Naive thymus-derived CD4-positive, alpha-beta T cell (primary cell): Measurements from ENCODE around the gene SLC39A11. TPM values are rescaled to one million over a fixed set of nuclear protein-coding genes. Genes with fewer than 3 reads are reported as not detected.
A peak's percentile ranks its signal among the peaks of the same experiment; 100 is the strongest.

Experiments used
- ATAC-seq: fragments of 150-1000 bp; cut with Tn5 transposase; 2 replicates; pipeline ENCODE4 v1.10.0; 2021; ENCODE audit warnings: mild to moderate bottlenecking, moderate library complexity
- CTCF ChIA-PET: fragments of 350-600 bp; sonication (Branson Sonifier 250); formaldehyde crosslinking; loops from one replicate; lab custom pipeline; 2021; ENCODE audit warnings: antibody characterized with exemption; lab: Charles Lee
- POLR2A ChIA-PET: fragments of 350-600 bp; sonication (Branson Sonifier 250); formaldehyde crosslinking; loops from one replicate; lab custom pipeline; 2021; ENCODE audit warnings: antibody characterized with exemption, inconsistent platforms; lab: Charles Lee
- DNase-seq, 9 donors: peaks; one replicate each; pipeline versions ENCODE4 v3.0.0 to v3.0.0-alpha.2; 2020 to 2022; ENCODE audit warnings: mixed read lengths in 1 of 9
- H3K27ac ChIP-seq: one replicate; pipeline ENCODE4 v1.7.0; 2013; ENCODE audit warnings: mild to moderate bottlenecking, low read depth, low read length, moderate library complexity
- H3K27me3 ChIP-seq, 2 donors: one replicate each; pipeline ENCODE4 v1.7.0; 2013; ENCODE audit warnings: low read length in 2 of 2, mild to moderate bottlenecking in 2 of 2, moderate library complexity in 2 of 2; ENCODE audit not compliant: control insufficient read depth in 2 of 2, insufficient read depth in 2 of 2
- H3K36me3 ChIP-seq, 3 experiments: 1 replicate in 2 of 3; 2 replicates in 1 of 3; pipeline ENCODE4 v1.7.0; 2013; ENCODE audit warnings: low read length in 3 of 3, mild to moderate bottlenecking in 3 of 3, moderate library complexity in 1 of 3; ENCODE audit not compliant: insufficient read depth in 3 of 3, control insufficient read depth in 2 of 3
- H3K4me1 ChIP-seq, 2 donors: one replicate each; pipeline ENCODE4 v1.7.0; 2013; ENCODE audit warnings: low read length in 2 of 2, mild to moderate bottlenecking in 2 of 2, moderate library complexity in 1 of 2; ENCODE audit not compliant: control insufficient read depth in 2 of 2, insufficient read depth in 2 of 2
- H3K4me3 ChIP-seq: 2 replicates; pipeline ENCODE4 v1.7.0; 2013; ENCODE audit warnings: mild to moderate bottlenecking, low read length
- H3K9me3 ChIP-seq, 3 experiments: 1 replicate in 2 of 3; 2 replicates in 1 of 3; pipeline ENCODE4 v1.7.0; 2013; ENCODE audit warnings: low read length in 3 of 3; ENCODE audit not compliant: control insufficient read depth in 2 of 3
- H3K27ac Mint-ChIP-seq, 9 donors: one replicate each; pipeline ENCODE4 v1.8.0; 2020 to 2022; ENCODE audit warnings: mixed read lengths in 9 of 9, mild to moderate bottlenecking in 8 of 9, moderate library complexity in 5 of 9, inconsistent platforms in 2 of 9
- H3K27me3 Mint-ChIP-seq, 5 donors: one replicate each; pipeline ENCODE4 v1.8.0; 2021 to 2022; ENCODE audit warnings: mixed read lengths in 5 of 5, mild to moderate bottlenecking in 1 of 5
- H3K36me3 Mint-ChIP-seq, 5 donors: one replicate each; pipeline ENCODE4 v1.8.0; 2020 to 2022; ENCODE audit warnings: mixed read lengths in 5 of 5, mild to moderate bottlenecking in 3 of 5, inconsistent platforms in 1 of 5
- H3K4me1 Mint-ChIP-seq, 7 donors: one replicate each; pipeline ENCODE4 v1.8.0; 2020 to 2022; ENCODE audit warnings: mixed read lengths in 7 of 7, mild to moderate bottlenecking in 3 of 7, inconsistent platforms in 1 of 7
- H3K4me3 Mint-ChIP-seq, 10 donors: one replicate each; pipeline ENCODE4 v1.8.0; 2020 to 2022; ENCODE audit warnings: mild to moderate bottlenecking in 10 of 10, mixed read lengths in 10 of 10, moderate library complexity in 6 of 10, inconsistent platforms in 2 of 10
- H3K9me3 Mint-ChIP-seq, 11 donors: one replicate each; pipeline ENCODE4 v1.8.0; 2020 to 2022; ENCODE audit warnings: mixed read lengths in 11 of 11, mild to moderate bottlenecking in 4 of 11, inconsistent platforms in 1 of 11, moderate library complexity in 1 of 11
- intact Hi-C, 2 donors: fragments of 100-400 bp; cut with micrococcal nuclease; formaldehyde crosslinking; loops; one replicate each; pipeline ENCODE4 v1.15.1; 2023
- polyA plus RNA-seq, 2 donors: library from polyadenylated mRNA; unstranded; fragments of 300-500 nt; fragmentation: Illumina TruSeq; gene quantifications; one replicate each; pipeline ENCODE4 v1.2.3, GENCODE V29; 2021
- total RNA-seq, 6 experiments: library from RNA in 5 of 6; stranded (reverse) in 5 of 6; gene quantifications; 1 replicate in 5 of 6; 2 replicates in 1 of 6; pipeline ENCODE4 v1.2.3 and lab custom pipeline; 2021 to 2026

SLC39A11 gene
- total and polyA plus RNA-seq, 7 experiments from 2014 or later: 8.5 to 36.7 (median 19.8) TPM

DNA sequence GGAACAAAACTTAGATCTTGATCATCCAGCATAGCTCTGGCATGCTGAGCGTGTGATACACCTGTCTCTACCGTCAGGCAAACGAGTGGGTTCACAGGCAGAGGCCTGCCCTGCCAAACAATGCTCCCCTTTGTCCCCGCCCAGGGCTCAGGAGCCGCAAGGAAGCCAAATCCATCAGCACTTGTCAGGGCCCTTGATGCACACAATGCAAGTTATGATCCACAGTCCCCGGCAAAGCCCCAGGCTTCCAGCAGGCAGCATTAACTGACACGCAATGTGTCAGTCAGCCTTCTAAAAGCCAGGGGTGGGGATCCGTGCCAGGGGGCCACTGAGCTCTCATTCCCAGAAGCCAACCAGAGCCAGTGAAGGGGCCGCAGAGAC, 460.9 kb downstream of the SLC39A11 start:
- H3K27ac Mint-ChIP-seq: no peak overlapping the region
- Histone ChIP-seq H3K36me3 (no peaks in the 10 kb centered on the region), H3K9me3 (no peaks in the 10 kb centered on the region)

DNA sequence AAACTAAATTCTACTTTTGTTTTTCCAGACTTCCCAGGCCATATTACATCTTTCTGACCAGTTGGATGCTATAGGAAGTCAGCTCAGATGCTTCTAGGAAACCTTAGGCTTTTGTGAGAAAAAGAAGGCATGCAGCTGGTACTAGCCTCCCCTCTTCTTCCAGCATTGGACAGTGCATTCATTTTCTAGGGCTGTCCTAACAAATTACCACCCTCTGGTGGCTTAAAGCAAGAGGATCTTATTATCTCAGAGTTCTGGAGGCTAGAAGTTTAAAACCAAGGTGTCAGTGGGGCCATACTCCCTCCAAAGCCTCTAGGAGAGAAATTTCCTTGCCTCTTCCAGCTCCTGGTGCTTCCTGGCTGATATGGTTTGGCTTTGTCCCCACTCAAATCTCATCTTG, 467.8 kb downstream of the SLC39A11 start:
- H3K4me1 Mint-ChIP-seq: peaks cover 0 to 1% (median 0%) of the 10 kb centered on the region in 7 donors
- peaks cover 0 to 15% (median 6%) of the 10 kb centered on the region in 11 donors for H3K9me3 Mint-ChIP-seq
- H3K4me3 Mint-ChIP-seq: no peak overlapping the region
- peaks cover 16 to 58% (median 38%) of the 10 kb centered on the region in 5 donors for H3K27me3 Mint-ChIP-seq
- peaks cover 0 to 9% (median 0%) of the 10 kb centered on the region in 5 donors for H3K36me3 Mint-ChIP-seq
- no peak for ATAC-seq
- CTCF ChIA-PET: no interaction called here
- H3K4me3 ChIP-seq: no peak overlapping the region
- no peak overlapping the region for H3K27ac ChIP-seq
- POLR2A ChIA-PET: no interaction called here
- DNase-seq: no peak
- intact Hi-C loops: no loop called here
- H3K4me1 ChIP-seq: no peaks in the 10 kb centered on the region
- H3K27ac Mint-ChIP-seq: no peak overlapping the region
- H3K9me3 ChIP-seq: no peaks in the 10 kb centered on the region
- H3K27me3 ChIP-seq: no peaks in the 10 kb centered on the region
- no peaks in the 10 kb centered on the region for H3K36me3 ChIP-seq

More for the DNA sequence above, 460.9 kb downstream of the SLC39A11 start:
- peaks cover 0 to 19% (median 8%) of the 10 kb centered on the region in 5 donors for H3K27me3 Mint-ChIP-seq
- intact Hi-C loops: no loop called here
- no peak overlapping the region for H3K27ac ChIP-seq
- ChIA-PET CTCF (no interaction called here), POLR2A (no interaction called here)
- H3K4me3 ChIP-seq: no peak overlapping the region
- H3K27me3 ChIP-seq: no peaks in the 10 kb centered on the region
- H3K4me3 Mint-ChIP-seq: no peak overlapping the region
- ATAC-seq (no peak), DNase-seq (no peak)
- peaks cover 0 to 21% (median 16%) of the 10 kb centered on the region in 7 donors for H3K4me1 Mint-ChIP-seq
- H3K9me3 Mint-ChIP-seq: peaks cover 0 to 10% (median 3%) of the 10 kb centered on the region in 11 donors
- peaks cover 0 to 9% (median 0%) of the 10 kb centered on the region in 5 donors for H3K36me3 Mint-ChIP-seq
- H3K4me1 ChIP-seq: peaks cover 0 to 11% of the 10 kb centered on the region in 2 donors

DNA sequence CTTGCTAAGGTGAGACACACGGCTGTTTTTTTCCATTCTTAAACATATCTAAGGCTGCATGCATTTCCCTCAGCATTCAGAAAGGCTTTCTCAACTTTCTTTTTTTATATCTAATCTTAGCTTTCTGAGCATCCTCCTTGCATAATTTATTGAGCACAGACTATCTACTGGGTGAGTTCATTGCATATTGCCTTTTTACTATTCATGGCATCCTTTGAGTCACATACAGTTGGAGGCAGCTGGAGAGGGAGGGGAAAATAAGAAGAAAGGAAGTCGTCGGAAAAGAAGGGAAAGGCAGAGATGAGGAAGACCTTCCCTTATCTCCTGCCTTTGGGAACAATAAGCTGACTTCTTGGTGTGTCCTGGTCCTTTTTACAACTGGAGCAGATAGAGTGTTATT, 468.3 kb downstream of the SLC39A11 start:
- no peak overlapping the region for H3K4me3 Mint-ChIP-seq
- Histone ChIP-seq H3K27me3 (no peaks in the 10 kb centered on the region), H3K4me3 (no peak overlapping the region), H3K36me3 (no peaks in the 10 kb centered on the region), H3K9me3 (no peaks in the 10 kb centered on the region), H3K4me1 (no peaks in the 10 kb centered on the region), H3K27ac (no peak overlapping the region)
- H3K4me1 Mint-ChIP-seq: peaks cover 0 to 6% (median 0%) of the 10 kb centered on the region in 7 donors
- CTCF ChIA-PET: no interaction called here
- H3K27me3 Mint-ChIP-seq: peaks cover 16 to 57% (median 40%) of the 10 kb centered on the region in 5 donors
- ATAC-seq (no peak), DNase-seq (no peak)
- no peak overlapping the region for H3K27ac Mint-ChIP-seq
- peaks cover 0 to 15% (median 6%) of the 10 kb centered on the region in 11 donors for H3K9me3 Mint-ChIP-seq
- intact Hi-C loops: no loop called here
- POLR2A ChIA-PET: no interaction called here
- peaks cover 0 to 9% (median 0%) of the 10 kb centered on the region in 5 donors for H3K36me3 Mint-ChIP-seq

- Mint-ChIP-seq H3K4me1 (peaks cover 5 to 16% (median 9%) of the 10 kb centered on the region in 7 donors), H3K4me3 (no peak overlapping the region), H3K9me3 (peaks cover 0 to 15% (median 3%) of the 10 kb centered on the region in 11 donors), H3K27me3 (peaks cover 13 to 55% (median 31%) of the 10 kb centered on the region in 5 donors), H3K36me3 (peaks cover 0 to 5% (median 0%) of the 10 kb centered on the region in 5 donors), H3K27ac (no peak overlapping the region)
- POLR2A ChIA-PET: no interaction called here
- Histone ChIP-seq H3K36me3 (no peaks in the 10 kb centered on the region), H3K27ac (no peak overlapping the region), H3K27me3 (no peaks in the 10 kb centered on the region), H3K4me3 (no peak overlapping the region), H3K9me3 (no peaks in the 10 kb centered on the region), H3K4me1 (no peaks in the 10 kb centered on the region)
- DNase-seq: no peak
- CTCF ChIA-PET: no interaction called here
- intact Hi-C loops: no loop called here
- ATAC-seq: no peak
Measured at GRCh38 chr17:72622661-72623433, 469.6 kb downstream of the SLC39A11 start.

- H3K9me3 ChIP-seq: no peaks in the 10 kb centered on the region
- POLR2A ChIA-PET: no interaction called here
- no peaks in the 10 kb centered on the region for H3K36me3 ChIP-seq
- DNase-seq (no peak), ATAC-seq (no peak)
- no peak overlapping the region for H3K4me3 ChIP-seq
- Mint-ChIP-seq H3K4me3 (no peak overlapping the region), H3K27ac (no peak overlapping the region), H3K36me3 (no peaks in the 10 kb centered on the region), H3K9me3 (peaks cover 0 to 6% (median 0%) of the 10 kb centered on the region in 11 donors), H3K4me1 (peaks cover 12 to 25% (median 18%) of the 10 kb centered on the region in 7 donors), H3K27me3 (peaks cover 16 to 64% (median 30%) of the 10 kb centered on the region in 5 donors)
- H3K27ac ChIP-seq: no peak overlapping the region
- H3K27me3 ChIP-seq: no peaks in the 10 kb centered on the region
- CTCF ChIA-PET: no interaction called here
- H3K4me1 ChIP-seq: peaks cover 0 to 3% of the 10 kb centered on the region in 2 donors
- intact Hi-C loops: loop anchor here in 1 of 2 donors (10.0 kb wide), 1 partner anchor 55 kb away; no protein-coding TSS in a partner anchor
Measured at GRCh38 chr17:72619976-72620650, 472.4 kb downstream of the SLC39A11 start.

DNA sequence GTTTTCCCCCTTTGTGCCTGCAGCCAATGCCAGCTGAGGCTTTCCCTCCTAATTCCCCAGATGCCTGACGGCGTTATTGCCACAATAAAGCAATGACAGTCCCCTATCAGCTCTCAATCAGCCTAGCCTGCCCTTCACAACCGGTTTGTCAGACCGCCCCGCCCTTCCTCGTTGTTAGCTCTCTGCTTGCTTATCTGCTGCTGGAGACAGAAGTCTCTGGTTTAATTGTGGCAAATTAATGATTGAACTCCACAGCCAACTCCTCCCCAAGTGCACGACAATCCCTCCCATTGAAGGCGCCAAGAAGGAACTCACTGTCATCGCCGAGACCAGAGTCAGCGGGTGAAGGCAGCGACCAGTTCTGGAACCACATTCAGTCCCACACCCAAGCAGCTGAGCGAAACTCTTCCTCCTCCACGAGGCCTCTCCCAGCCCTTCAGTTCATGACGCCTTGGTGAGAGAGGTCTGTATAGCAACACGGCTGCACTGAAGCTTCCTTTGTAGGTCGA, 474.4 kb downstream of the SLC39A11 start:
- POLR2A ChIA-PET: no interaction called here
- H3K36me3 Mint-ChIP-seq: peaks cover 0 to 1% (median 0%) of the 10 kb centered on the region in 5 donors
- no peaks in the 10 kb centered on the region for H3K27me3 ChIP-seq
- H3K9me3 ChIP-seq: no peaks in the 10 kb centered on the region
- intact Hi-C loops: loop anchor here in 1 of 2 donors (10.0 kb wide), 1 partner anchor 53 kb away; no protein-coding TSS in a partner anchor
- H3K4me1 Mint-ChIP-seq: peaks cover 12 to 25% (median 18%) of the 10 kb centered on the region in 7 donors
- H3K27ac Mint-ChIP-seq: peak overlapping the region in 8 of 9 donors; percentile 38 to 81 (median 60)
- no peak overlapping the region for H3K27ac ChIP-seq
- H3K9me3 Mint-ChIP-seq: peaks cover 0 to 4% (median 0%) of the 10 kb centered on the region in 11 donors
- peak overlapping the region; percentile 47 to 92 (median 80) for H3K4me3 Mint-ChIP-seq
- peaks cover 24 to 69% (median 43%) of the 10 kb centered on the region in 5 donors for H3K27me3 Mint-ChIP-seq
- DNase-seq: peak in 4 of 9 donors; percentile 4 to 35 (median 18)
- CTCF ChIA-PET: interaction anchor here (0.5 to 0.7 kb wide), 2 partner anchors 538 to 751 kb away, joined by 3 read pairs; no protein-coding TSS in a partner anchor
- no peak overlapping the region for H3K4me3 ChIP-seq
- ATAC-seq: peak; percentile 82
- peaks cover 0 to 3% of the 10 kb centered on the region in 2 donors for H3K4me1 ChIP-seq
- H3K36me3 ChIP-seq: no peaks in the 10 kb centered on the region
